ENCODE measurements around the gene TNRC6A.

- no peak for TF ChIP-seq POLR2A (IDR thresholded peaks at IDR 0.05; ENCODE audit: insufficient read depth in 1 of 2, low read depth in 2 of 2, low read length in 2 of 2)
- no peak for TF ChIP-seq POLR2AphosphoS5 (IDR thresholded peaks at IDR 0.05; ENCODE audit: low read depth, low read length)
- no peak for TF ChIP-seq HDAC2 (CRISPR knock-in tag; IDR thresholded peaks at IDR 0.05)
- TF ChIP-seq ZNF367 (CRISPR knock-in tag; IDR thresholded peaks at IDR 0.05; ENCODE audit: borderline replicate concordance): no peak
- no peak for TF ChIP-seq MLXIP (CRISPR knock-in tag; IDR thresholded peaks at IDR 0.05; ENCODE audit: borderline replicate concordance)
- TF ChIP-seq CTCF (CRISPR knock-in tag; IDR thresholded peaks at IDR 0.05): no peak
- TF ChIP-seq NFE2L1 (CRISPR knock-in tag; IDR thresholded peaks at IDR 0.05; ENCODE audit: borderline replicate concordance): no peak
- TF ChIP-seq REST (IDR thresholded peaks at IDR 0.05; ENCODE audit: borderline replicate concordance in 1 of 2, low read depth in 1 of 2, low read length in 2 of 2): no peak
- no peak for TF ChIP-seq GABPA (IDR thresholded peaks at IDR 0.05; ENCODE audit: low read depth, low read length)
- TF ChIP-seq GABPA (CRISPR knock-in tag; IDR thresholded peaks at IDR 0.05; ENCODE audit: low read depth): no peak; the same call in 1 of the 2 replicates
- TF ChIP-seq JUND (CRISPR knock-in tag; IDR thresholded peaks at IDR 0.05): no peak
Observed at GRCh38 chr16:24730914-24731313, 1.5 kb downstream of the TNRC6A start.
